ACC112 (cell line): Measurements from ENCODE around the gene COQ5.
A peak's percentile ranks its signal among the peaks of the same experiment; 100 is the strongest.

Source experiments
- H2AFZ ChIP-seq: fragments of 200-600 bp; sonication (generic); one replicate; pipeline ENCODE4 v1.6.0; 2017; ENCODE audit warnings: antibody characterized with exemption, low read length; ENCODE audit not compliant: unreplicated experiment
- H3K27ac ChIP-seq: fragments of 200-600 bp; sonication (generic); 2 replicates; pipeline ENCODE4 v1.5.1; 2014; ENCODE audit warnings: low read depth, mild to moderate bottlenecking, antibody characterized with exemption, low read length, moderate library complexity
- H3K27me3 ChIP-seq: fragments of 200-600 bp; sonication (generic); 2 replicates; pipeline ENCODE4 v1.6.1; 2014; ENCODE audit warnings: mild to moderate bottlenecking, antibody characterized with exemption, low read length, moderate library complexity, mixed read lengths; ENCODE audit not compliant: insufficient read depth
- H3K36me3 ChIP-seq: fragments of 200-600 bp; sonication (generic); 2 replicates; pipeline ENCODE4 v1.6.1; 2016; ENCODE audit warnings: mild to moderate bottlenecking, antibody characterized with exemption, low read length, moderate library complexity, mixed read lengths; ENCODE audit not compliant: insufficient read depth
- H3K4me1 ChIP-seq: fragments of 200-600 bp; sonication (generic); one replicate; pipeline ENCODE4 v1.6.1; 2016; ENCODE audit warnings: low read length, mixed read lengths; ENCODE audit not compliant: insufficient read depth, unreplicated experiment, control insufficient read depth
- H3K4me3 ChIP-seq: fragments of 200-600 bp; sonication (generic); 2 replicates; pipeline ENCODE4 v1.5.1; 2014; ENCODE audit warnings: mild to moderate bottlenecking, low read depth, low read length
- H3K79me2 ChIP-seq: fragments of 200-600 bp; sonication (generic); one replicate; pipeline ENCODE4 v1.6.0; 2016; ENCODE audit warnings: low read length; ENCODE audit not compliant: control insufficient read depth, unreplicated experiment, insufficient read depth

Gene COQ5

GRCh38 chr12:120483621-120484020, 45.3 kb downstream of the COQ5 start:
- Histone ChIP-seq H3K27ac (no peak overlapping the region), H3K4me3 (no peak overlapping the region), H3K27me3 (no peaks in the 10 kb centered on the region), H3K79me2 (no peaks in the 10 kb centered on the region), H3K4me1 (no peaks in the 10 kb centered on the region), H2AFZ (no peak overlapping the region), H3K36me3 (no peaks in the 10 kb centered on the region)

GRCh38 chr12:120481022-120481767, 47.8 kb downstream of the COQ5 start:
- H3K27ac ChIP-seq, result no peak overlapping the region
- H3K36me3 ChIP-seq, result no peaks in the 10 kb centered on the region
- H3K27me3 ChIP-seq, result no peaks in the 10 kb centered on the region
- no peak overlapping the region for H2AFZ ChIP-seq
- no peaks in the 10 kb centered on the region for H3K4me1 ChIP-seq
- no peak overlapping the region for H3K4me3 ChIP-seq
- H3K79me2 ChIP-seq, result no peaks in the 10 kb centered on the region

- no peak overlapping the region for H3K27ac ChIP-seq
- peaks cover 2% of the 10 kb centered on the region for H3K4me1 ChIP-seq
- H3K27me3 ChIP-seq, result no peaks in the 10 kb centered on the region
- H3K4me3 ChIP-seq, result no peak overlapping the region
- peaks cover 1% of the 10 kb centered on the region for H3K79me2 ChIP-seq
- no peak overlapping the region for H2AFZ ChIP-seq
- no peaks in the 10 kb centered on the region for H3K36me3 ChIP-seq
These were observed 48.7 kb downstream of the COQ5 start for GRCh38 chr12:120480211-120480610.

GRCh38 chr12:120479458-120479857, 49.5 kb downstream of the COQ5 start:
- Histone ChIP-seq H2AFZ (no peak overlapping the region), H3K27me3 (no peaks in the 10 kb centered on the region), H3K79me2 (peaks cover 4% of the 10 kb centered on the region), H3K4me1 (peaks cover 9% of the 10 kb centered on the region), H3K36me3 (no peaks in the 10 kb centered on the region), H3K4me3 (no peak overlapping the region), H3K27ac (no peak overlapping the region)

GRCh38 chr12:120475643-120476042, 53.3 kb downstream of the COQ5 start:
- Histone ChIP-seq H3K79me2 (peaks cover 22% of the 10 kb centered on the region), H2AFZ (no peak overlapping the region), H3K27me3 (no peaks in the 10 kb centered on the region), H3K27ac (no peak overlapping the region; the same call in 1 of the 2 replicates), H3K36me3 (no peaks in the 10 kb centered on the region), H3K4me3 (no peak overlapping the region), H3K4me1 (peaks cover 23% of the 10 kb centered on the region)

- Histone ChIP-seq H3K79me2 (peaks cover 29% of the 10 kb centered on the region), H3K36me3 (no peaks in the 10 kb centered on the region), H2AFZ (no peak overlapping the region), H3K27me3 (no peaks in the 10 kb centered on the region), H3K4me1 (peaks cover 28% of the 10 kb centered on the region), H3K4me3 (peak overlapping the region; percentile 22), H3K27ac (peak overlapping the region; percentile 56)
These were observed 54.4 kb downstream of the COQ5 start for GRCh38 chr12:120474616-120474960.

- Histone ChIP-seq H3K27ac (peak overlapping the region; percentile 56), H3K27me3 (no peaks in the 10 kb centered on the region), H3K36me3 (no peaks in the 10 kb centered on the region), H3K4me1 (peaks cover 28% of the 10 kb centered on the region), H2AFZ (no peak overlapping the region), H3K4me3 (peak overlapping the region; percentile 35; the same call in 1 of the 2 replicates), H3K79me2 (peaks cover 35% of the 10 kb centered on the region)
These were observed 54.9 kb downstream of the COQ5 start for GRCh38 chr12:120473807-120474615.

- H3K4me1 ChIP-seq, result peaks cover 28% of the 10 kb centered on the region
- no peak overlapping the region for H3K4me3 ChIP-seq
- no peak overlapping the region for H3K27ac ChIP-seq
- peaks cover 50% of the 10 kb centered on the region for H3K79me2 ChIP-seq
- H3K36me3 ChIP-seq, result no peaks in the 10 kb centered on the region
- H2AFZ ChIP-seq, result no peak overlapping the region
- no peaks in the 10 kb centered on the region for H3K27me3 ChIP-seq
These were observed 56.4 kb downstream of the COQ5 start for GRCh38 chr12:120472521-120472920.

- Histone ChIP-seq H3K36me3 (peaks cover 8% of the 10 kb centered on the region; the same call in 1 of the 2 replicates), H2AFZ (peak overlapping the region; percentile 85), H3K79me2 (peaks cover 71% of the 10 kb centered on the region), H3K4me3 (peak overlapping the region; percentile 84), H3K4me1 (peaks cover 27% of the 10 kb centered on the region), H3K27me3 (no peaks in the 10 kb centered on the region), H3K27ac (peak overlapping the region; percentile 71)
These were observed 58.7 kb downstream of the COQ5 start for GRCh38 chr12:120470150-120470784.

GRCh38 chr12:120469450-120470149, 59.4 kb downstream of the COQ5 start, which contains the start of gene SRSF9:
Gene SRSF9 (minus strand): TSS chr12:120469748. CDS start chr12:120469609, 139 bp downstream.
- Histone ChIP-seq H3K27me3 (no peaks in the 10 kb centered on the region), H2AFZ (peak within 1 kb of the TSS; percentile 85), H3K4me1 (peaks cover 21% of the 10 kb centered on the region), H3K27ac (peak within 1 kb of the TSS; percentile 71), H3K79me2 (peaks cover 75% of the 10 kb centered on the region), H3K36me3 (peaks cover 9% of the 10 kb centered on the region; the same call in 1 of the 2 replicates), H3K4me3 (peak within 1 kb of the TSS; percentile 84)
